Measurements from ENCODE around the gene KLHL1. TPM values are rescaled to one million over a fixed set of nuclear protein-coding genes. Genes with fewer than 3 reads are reported as not detected.

KLHL1 gene
- total and polyA plus RNA-seq, 2 of the 4 experiments (the other 2 are of a cell fraction): not detected

GRCh38 chr13:69820180-69820579 is 288.1 kb downstream of the KLHL1 start:
- H3K56ac ChIP-seq (ENCODE audit: extremely low read depth, insufficient read depth, low read length): no peak overlapping the region
- H2BK120ac ChIP-seq (ENCODE audit: low read depth, low read length): no peak overlapping the region
- no peak overlapping the region for H3K4me3 ChIP-seq (ENCODE audit: insufficient read depth, low read depth, low read length)
- H3K9me1 ChIP-seq (ENCODE audit: insufficient read depth, low read length): no peaks in the 10 kb centered on the region
- H3K27ac ChIP-seq (ENCODE audit: insufficient read depth, low read length): no peak overlapping the region
- no TSS peak for BruUV-seq (replicated peaks)
- H3K4me1 ChIP-seq (ENCODE audit: control insufficient read depth, insufficient read depth, low read length): no peaks in the 10 kb centered on the region
- dilution Hi-C loops (cut with HindIII; ENCODE audit: low sequenced_read_pairs, unreplicated experiment): no loop called here
- no peak overlapping the region for H2BK15ac ChIP-seq (ENCODE audit: low read depth, low read length)
- H3K9me3 ChIP-seq (ENCODE audit: control insufficient read depth, insufficient read depth, low read length): 0 out of 2 replicates have a peak, but pooled peaks cover 2% of the 10 kb centered on the region
- POLR2A ChIA-PET (ENCODE audit: unreplicated experiment): no interaction called here
- no peaks in the 10 kb centered on the region for H3K27me3 ChIP-seq (ENCODE audit: control insufficient read depth, insufficient read depth, low read length)
- H3K4ac ChIP-seq (ENCODE audit: low read depth, low read length): no peak overlapping the region
- no peaks in the 10 kb centered on the region for H3K36me3 ChIP-seq (ENCODE audit: control insufficient read depth, insufficient read depth, low read length)
- H3K18ac ChIP-seq (ENCODE audit: low read depth, low read length): no peak overlapping the region
- H3K14ac ChIP-seq (replicated peaks; ENCODE audit: low read depth, low read length): no peak overlapping the region
- no peak overlapping the region for H2AFZ ChIP-seq (replicated peaks; ENCODE audit: low read length, poor library complexity)
- H3K4me2 ChIP-seq (ENCODE audit: low read depth, low read length): no peak overlapping the region
- DNase-seq (no peak), ATAC-seq (ENCODE audit: low read depth) (no peak)
- H4K8ac ChIP-seq (ENCODE audit: low read depth in 2 of 2, low read length in 2 of 2): no peak overlapping the region
- no peaks in the 10 kb centered on the region for H3K79me1 ChIP-seq (ENCODE audit: low read depth in 1 of 2, low read length in 2 of 2)
- intact Hi-C loops (cut with micrococcal nuclease): no loop called here
- CTCF ChIA-PET: interaction anchor here (0.7 kb wide), 1 partner anchor 877 kb away, joined by 7 read pairs; no protein-coding TSS in a partner anchor
- H2BK5ac ChIP-seq (ENCODE audit: low read depth, low read length, poor library complexity, severe bottlenecking): no peak overlapping the region
- no peak overlapping the region for H4K5ac ChIP-seq (ENCODE audit: low read depth, low read length)
- H4K20me1 ChIP-seq (ENCODE audit: insufficient read depth, low read length): no peaks in the 10 kb centered on the region
- no peak for TF ChIP-seq BHLHE40 (IDR thresholded peaks at IDR 0.05; ENCODE audit: low read depth, low read length)
- TF ChIP-seq FOS (IDR thresholded peaks at IDR 0.05; ENCODE audit: low read depth, low read length): no peak
- TF ChIP-seq MAZ (IDR thresholded peaks at IDR 0.05; ENCODE audit: borderline replicate concordance, low read depth, low read length): no peak
- TF ChIP-seq RFX5 (IDR thresholded peaks at IDR 0.05; ENCODE audit: low read depth, low read length): no peak
- TF ChIP-seq NFE2L2 (IDR thresholded peaks at IDR 0.05; ENCODE audit: low read depth, low read length): no peak
- TF ChIP-seq MAFK (IDR thresholded peaks at IDR 0.05; ENCODE audit: low read depth, low read length): no peak
- no peak for TF ChIP-seq CHD1 (IDR thresholded peaks at IDR 0.05; ENCODE audit: low read depth, low read length)
- no peak for TF ChIP-seq RAD21 (IDR thresholded peaks at IDR 0.05; ENCODE audit: low read length)
- no peak for TF ChIP-seq MXI1 (IDR thresholded peaks at IDR 0.05; ENCODE audit: borderline replicate concordance, low read depth, low read length)
- TF ChIP-seq RCOR1 (IDR thresholded peaks at IDR 0.05; ENCODE audit: insufficient replicate concordance, low read length): no peak
- no peak for TF ChIP-seq CTCF (conservative IDR thresholded peaks at IDR 0.05; ENCODE audit: low read depth, low read length)
- no peak for TF ChIP-seq CEBPB (IDR thresholded peaks at IDR 0.05; ENCODE audit: low read depth, low read length)
- no peak for TF ChIP-seq SMC3 (IDR thresholded peaks at IDR 0.05; ENCODE audit: low read depth, low read length)
- no peak for TF ChIP-seq USF2 (IDR thresholded peaks at IDR 0.05; ENCODE audit: low read depth, low read length)
- TF ChIP-seq POLR2A (IDR thresholded peaks at IDR 0.05; ENCODE audit: low read depth, low read length): no peak
- TF ChIP-seq ELK1 (IDR thresholded peaks at IDR 0.05; ENCODE audit: borderline replicate concordance, low read depth, low read length): no peak
- H3K23ac ChIP-seq (ENCODE audit: low read depth, low read length): no peak overlapping the region
- no peak overlapping the region for H2AK9ac ChIP-seq (replicated peaks; ENCODE audit: low read depth, low read length, poor library complexity)
- H2AK5ac ChIP-seq (ENCODE audit: low read depth, low read length): no peak overlapping the region
- no peak overlapping the region for H4K91ac ChIP-seq (ENCODE audit: insufficient read depth, low read depth, low read length)
- in situ Hi-C loops (cut with MboI; ENCODE audit: low sequenced_read_pairs): no loop called here
- H2BK20ac ChIP-seq (ENCODE audit: low read depth, low read length): no peak overlapping the region
- H3K9ac ChIP-seq (ENCODE audit: low read depth, low read length): no peak overlapping the region
- no CpG with 5 or more reads among the region's 6 CpGs for WGBS, 2 experiments (ENCODE audit: extremely low coverage in 2 of 2, insufficient read length in 1 of 2)
